ENCODE measurements around the gene TSSC4.

The TSSC4 gene

GRCh38 chr11:2417856-2418692 is 17.5 kb downstream of the TSSC4 start:
- DNase-seq (ENCODE audit: low spot score): no peak

GRCh38 chr11:2418693-2419360 is 18.3 kb downstream of the TSSC4 start:
- DNase-seq (ENCODE audit: low spot score): no peak

GRCh38 chr11:2419638-2420501 is 19.3 kb downstream of the TSSC4 start:
- DNase-seq (ENCODE audit: low spot score): peak; percentile 96

GRCh38 chr11:2420502-2421225 is 20.1 kb downstream of the TSSC4 start:
- DNase-seq (ENCODE audit: low spot score): peak; percentile 98

- DNase-seq (ENCODE audit: low spot score): no peak
Observed at GRCh38 chr11:2421226-2421994, 20.9 kb downstream of the TSSC4 start.

GRCh38 chr11:2421996-2422395 is 21.4 kb downstream of the TSSC4 start:
- no peak for DNase-seq (ENCODE audit: low spot score)

- DNase-seq (ENCODE audit: low spot score): no peak
Observed at GRCh38 chr11:2422461-2423156, 22.1 kb downstream of the TSSC4 start.

- DNase-seq (ENCODE audit: low spot score): no peak
Observed at GRCh38 chr11:2423157-2424025, 22.8 kb downstream of the TSSC4 start.

GRCh38 chr11:2424811-2425495 is 24.4 kb downstream of the TSSC4 start:
- DNase-seq (ENCODE audit: low spot score): no peak

GRCh38 chr11:2425506-2425905 is 25.0 kb downstream of the TSSC4 start:
- no peak for DNase-seq (ENCODE audit: low spot score)

- no peak for DNase-seq (ENCODE audit: low spot score)
Observed at GRCh38 chr11:2426221-2426620, 25.7 kb downstream of the TSSC4 start.

GRCh38 chr11:2426826-2427521 is 26.4 kb downstream of the TSSC4 start:
- no peak for DNase-seq (ENCODE audit: low spot score)

GRCh38 chr11:2427721-2428321 is 27.3 kb downstream of the TSSC4 start:
- DNase-seq (ENCODE audit: low spot score): no peak

GRCh38 chr11:2428322-2428795 is 27.8 kb downstream of the TSSC4 start:
- peak; percentile 88 for DNase-seq (ENCODE audit: low spot score)

GRCh38 chr11:2431395-2431794 is 30.8 kb downstream of the TSSC4 start:
- no peak for DNase-seq (ENCODE audit: low spot score)

GRCh38 chr11:2432171-2432621 is 31.6 kb downstream of the TSSC4 start:
- no peak for DNase-seq (ENCODE audit: low spot score)

GRCh38 chr11:2432628-2433071 is 32.1 kb downstream of the TSSC4 start:
- DNase-seq (ENCODE audit: low spot score): no peak
